Neural progenitor cell (in vitro differentiated cells): ENCODE measurements around the gene IL1RAPL1.

Experiments
- EZH2 ChIP-seq: fragments of 200-600 bp; sonication (generic); IDR thresholded peaks from 2 replicates; pipeline ENCODE4 v1.6.1; 2017; ENCODE audit warnings: antibody characterized with exemption, mild to moderate bottlenecking, moderate library complexity
- EZH2phosphoT487 ChIP-seq: fragments of 200-600 bp; sonication (generic); IDR thresholded peaks from 2 replicates; pipeline ENCODE4 v1.6.1; 2017; ENCODE audit warnings: antibody characterized with exemption
- TF ChIP-seq, protein P1 (sequence below): fragments of 200-600 bp; sonication (generic); IDR thresholded peaks from 2 replicates; pipeline ENCODE4 v1.5.1; 2017; ENCODE audit warnings: antibody characterized with exemption, mild to moderate bottlenecking

- TF ChIP-seq, protein P1, sequence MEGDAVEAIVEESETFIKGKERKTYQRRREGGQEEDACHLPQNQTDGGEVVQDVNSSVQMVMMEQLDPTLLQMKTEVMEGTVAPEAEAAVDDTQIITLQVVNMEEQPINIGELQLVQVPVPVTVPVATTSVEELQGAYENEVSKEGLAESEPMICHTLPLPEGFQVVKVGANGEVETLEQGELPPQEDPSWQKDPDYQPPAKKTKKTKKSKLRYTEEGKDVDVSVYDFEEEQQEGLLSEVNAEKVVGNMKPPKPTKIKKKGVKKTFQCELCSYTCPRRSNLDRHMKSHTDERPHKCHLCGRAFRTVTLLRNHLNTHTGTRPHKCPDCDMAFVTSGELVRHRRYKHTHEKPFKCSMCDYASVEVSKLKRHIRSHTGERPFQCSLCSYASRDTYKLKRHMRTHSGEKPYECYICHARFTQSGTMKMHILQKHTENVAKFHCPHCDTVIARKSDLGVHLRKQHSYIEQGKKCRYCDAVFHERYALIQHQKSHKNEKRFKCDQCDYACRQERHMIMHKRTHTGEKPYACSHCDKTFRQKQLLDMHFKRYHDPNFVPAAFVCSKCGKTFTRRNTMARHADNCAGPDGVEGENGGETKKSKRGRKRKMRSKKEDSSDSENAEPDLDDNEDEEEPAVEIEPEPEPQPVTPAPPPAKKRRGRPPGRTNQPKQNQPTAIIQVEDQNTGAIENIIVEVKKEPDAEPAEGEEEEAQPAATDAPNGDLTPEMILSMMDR = no peak
- TF ChIP-seq EZH2 (no peak), EZH2phosphoT487 (no peak)
These were observed 694.0 kb downstream of the IL1RAPL1 start for GRCh38 chrX:29281078-29281742.
